ENCODE data around the gene DCDC2C. TPM values are rescaled to one million over a fixed set of nuclear protein-coding genes. Genes with fewer than 3 reads are reported as not detected.

Gene DCDC2C
- total RNA-seq, 1 experiment from 2014 or later, result not detected

DNA sequence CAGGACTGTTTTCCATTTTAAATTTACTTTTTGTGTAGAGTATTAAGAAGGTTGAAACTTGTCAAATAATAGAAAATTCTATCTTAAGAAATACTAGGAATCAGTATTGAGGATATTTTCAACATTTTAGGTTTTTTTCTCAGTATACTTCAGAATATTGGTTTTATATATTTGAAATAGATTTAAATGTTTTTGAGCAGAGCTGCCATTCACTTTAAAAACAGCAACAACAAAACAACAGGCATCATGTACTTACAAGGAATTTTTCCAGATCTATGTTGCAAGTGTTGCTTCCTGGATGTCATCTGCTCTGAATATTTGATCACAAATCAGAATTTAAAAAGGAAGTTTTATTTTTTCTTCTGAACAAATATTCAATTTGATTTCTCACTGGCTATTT is 84.4 kb downstream of the DCDC2C start:
- H3K27me3 ChIP-seq (replicated peaks; ENCODE audit: control insufficient read depth, insufficient read depth, low read length), result no peaks in the 10 kb centered on the region
- ChIA-PET POLR2A (no interaction called here), CTCF (no interaction called here)
- no peaks in the 10 kb centered on the region for H3K36me3 Mint-ChIP-seq (ENCODE audit: insufficient read depth, unreplicated experiment)
- no peaks in the 10 kb centered on the region for H3K9me3 Mint-ChIP-seq (ENCODE audit: unreplicated experiment)
- no peaks in the 10 kb centered on the region for H3K4me1 ChIP-seq
- peaks cover 13% of the 10 kb centered on the region for H3K27me3 Mint-ChIP-seq (ENCODE audit: insufficient read depth, unreplicated experiment)
- DNase-seq, result no peak
- H3K4me3 ChIP-seq (ENCODE audit: low read depth, low read length), result no peak overlapping the region
- H3K36me3 ChIP-seq (ENCODE audit: control insufficient read depth, insufficient read depth, low read length), result no peaks in the 10 kb centered on the region
- no peaks in the 10 kb centered on the region for H3K9me3 ChIP-seq
- BruUV-seq (replicated peaks), result no TSS peak
- intact Hi-C loops (cut with micrococcal nuclease; ENCODE audit: unreplicated experiment), result no loop called here
- TF ChIP-seq, protein P1, sequence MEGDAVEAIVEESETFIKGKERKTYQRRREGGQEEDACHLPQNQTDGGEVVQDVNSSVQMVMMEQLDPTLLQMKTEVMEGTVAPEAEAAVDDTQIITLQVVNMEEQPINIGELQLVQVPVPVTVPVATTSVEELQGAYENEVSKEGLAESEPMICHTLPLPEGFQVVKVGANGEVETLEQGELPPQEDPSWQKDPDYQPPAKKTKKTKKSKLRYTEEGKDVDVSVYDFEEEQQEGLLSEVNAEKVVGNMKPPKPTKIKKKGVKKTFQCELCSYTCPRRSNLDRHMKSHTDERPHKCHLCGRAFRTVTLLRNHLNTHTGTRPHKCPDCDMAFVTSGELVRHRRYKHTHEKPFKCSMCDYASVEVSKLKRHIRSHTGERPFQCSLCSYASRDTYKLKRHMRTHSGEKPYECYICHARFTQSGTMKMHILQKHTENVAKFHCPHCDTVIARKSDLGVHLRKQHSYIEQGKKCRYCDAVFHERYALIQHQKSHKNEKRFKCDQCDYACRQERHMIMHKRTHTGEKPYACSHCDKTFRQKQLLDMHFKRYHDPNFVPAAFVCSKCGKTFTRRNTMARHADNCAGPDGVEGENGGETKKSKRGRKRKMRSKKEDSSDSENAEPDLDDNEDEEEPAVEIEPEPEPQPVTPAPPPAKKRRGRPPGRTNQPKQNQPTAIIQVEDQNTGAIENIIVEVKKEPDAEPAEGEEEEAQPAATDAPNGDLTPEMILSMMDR (IDR thresholded peaks at IDR 0.05; ENCODE audit: insufficient read depth in 1 of 2, low read depth in 1 of 2, low read length in 1 of 2, severe bottlenecking in 1 of 2, unreplicated experiment in 1 of 2), result no peak
- no peaks in the 10 kb centered on the region for H3K4me1 Mint-ChIP-seq (ENCODE audit: low read depth, unreplicated experiment)
- H3K4me3 Mint-ChIP-seq (ENCODE audit: unreplicated experiment), result no peak overlapping the region
- no peak overlapping the region for H3K27ac Mint-ChIP-seq (ENCODE audit: unreplicated experiment)

DNA sequence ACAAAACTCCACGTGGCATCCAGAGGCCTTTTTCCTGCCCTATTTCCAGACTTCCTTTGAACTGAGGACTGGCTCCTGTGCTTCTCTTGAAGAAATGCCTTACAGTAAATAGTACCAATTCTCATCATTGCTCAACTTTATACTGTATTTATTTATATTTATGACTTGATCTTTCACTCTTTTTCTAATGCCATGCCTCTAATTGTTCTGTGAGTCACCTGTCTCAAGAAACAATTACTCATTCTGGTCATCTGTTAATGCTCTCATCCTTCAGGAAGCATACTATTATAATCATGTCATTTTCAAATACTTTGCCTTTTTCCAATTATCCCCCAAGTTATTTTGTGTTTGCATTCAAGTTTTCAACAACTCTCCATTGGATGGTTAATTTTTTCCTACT is 85.9 kb downstream of the DCDC2C start:
- DNase-seq, result no peak
- POLR2A ChIA-PET, result no interaction called here
- Mint-ChIP-seq H3K9me3 (ENCODE audit: unreplicated experiment) (no peaks in the 10 kb centered on the region), H3K4me3 (ENCODE audit: unreplicated experiment) (no peak overlapping the region), H3K27ac (ENCODE audit: unreplicated experiment) (no peak overlapping the region), H3K36me3 (ENCODE audit: insufficient read depth, unreplicated experiment) (no peaks in the 10 kb centered on the region), H3K4me1 (ENCODE audit: low read depth, unreplicated experiment) (no peaks in the 10 kb centered on the region), H3K27me3 (ENCODE audit: insufficient read depth, unreplicated experiment) (peaks cover 15% of the 10 kb centered on the region)
- intact Hi-C loops (cut with micrococcal nuclease; ENCODE audit: unreplicated experiment), result no loop called here
- no peaks in the 10 kb centered on the region for H3K36me3 ChIP-seq (ENCODE audit: control insufficient read depth, insufficient read depth, low read length)
- no peaks in the 10 kb centered on the region for H3K4me1 ChIP-seq
- BruUV-seq (replicated peaks), result no TSS peak
- no peaks in the 10 kb centered on the region for H3K9me3 ChIP-seq
- CTCF ChIA-PET, result no interaction called here
- TF ChIP-seq, protein P1 (IDR thresholded peaks at IDR 0.05; ENCODE audit: insufficient read depth in 1 of 2, low read depth in 1 of 2, low read length in 1 of 2, severe bottlenecking in 1 of 2, unreplicated experiment in 1 of 2), result no peak
- no peak overlapping the region for H3K4me3 ChIP-seq (ENCODE audit: low read depth, low read length)
- no peaks in the 10 kb centered on the region for H3K27me3 ChIP-seq (replicated peaks; ENCODE audit: control insufficient read depth, insufficient read depth, low read length)

DNA sequence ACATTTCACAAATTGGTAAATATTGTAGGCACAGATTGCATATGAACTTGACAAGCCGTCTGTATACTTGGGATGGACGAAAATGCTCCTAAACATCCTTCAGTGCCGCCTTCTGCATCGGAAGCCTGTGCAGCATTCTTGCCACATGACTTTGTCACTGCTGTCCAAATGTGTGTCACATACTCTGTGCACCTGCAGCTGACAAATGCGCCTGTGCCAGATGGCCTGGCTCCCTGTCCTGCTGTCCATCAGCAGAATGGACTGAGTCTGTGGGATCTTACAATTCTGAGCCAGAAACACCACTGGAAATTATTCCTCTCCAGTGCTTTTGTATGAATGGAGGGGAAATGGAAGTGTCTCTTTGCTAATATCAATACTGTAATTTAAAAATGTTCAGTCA is 89.9 kb downstream of the DCDC2C start:
- Histone ChIP-seq H3K4me3 (ENCODE audit: low read depth, low read length) (no peak overlapping the region), H3K36me3 (ENCODE audit: control insufficient read depth, insufficient read depth, low read length) (no peaks in the 10 kb centered on the region), H3K27me3 (replicated peaks; ENCODE audit: control insufficient read depth, insufficient read depth, low read length) (no peaks in the 10 kb centered on the region), H3K9me3 (no peaks in the 10 kb centered on the region), H3K4me1 (no peaks in the 10 kb centered on the region)
- Mint-ChIP-seq H3K9me3 (ENCODE audit: unreplicated experiment) (no peaks in the 10 kb centered on the region), H3K27me3 (ENCODE audit: insufficient read depth, unreplicated experiment) (peaks cover 15% of the 10 kb centered on the region), H3K4me1 (ENCODE audit: low read depth, unreplicated experiment) (no peaks in the 10 kb centered on the region), H3K4me3 (ENCODE audit: unreplicated experiment) (no peak overlapping the region), H3K36me3 (ENCODE audit: insufficient read depth, unreplicated experiment) (no peaks in the 10 kb centered on the region), H3K27ac (ENCODE audit: unreplicated experiment) (no peak overlapping the region)
- POLR2A ChIA-PET, result no interaction called here
- CTCF ChIA-PET, result no interaction called here
- TF ChIP-seq, protein P1 (IDR thresholded peaks at IDR 0.05; ENCODE audit: insufficient read depth in 1 of 2, low read depth in 1 of 2, low read length in 1 of 2, severe bottlenecking in 1 of 2, unreplicated experiment in 1 of 2), result no peak
- DNase-seq, result no peak
- intact Hi-C loops (cut with micrococcal nuclease; ENCODE audit: unreplicated experiment), result no loop called here
- BruUV-seq (replicated peaks), result no TSS peak
